GM19238 (cell line): ENCODE measurements around the gene AHSA1.

ENCODE experiments used
- DNase-seq: peaks from one replicate; pipeline ENCODE4 v3.0.0; 2011; ENCODE audit warnings: low spot score; ENCODE audit not compliant: insufficient read length

The AHSA1 gene

DNA sequence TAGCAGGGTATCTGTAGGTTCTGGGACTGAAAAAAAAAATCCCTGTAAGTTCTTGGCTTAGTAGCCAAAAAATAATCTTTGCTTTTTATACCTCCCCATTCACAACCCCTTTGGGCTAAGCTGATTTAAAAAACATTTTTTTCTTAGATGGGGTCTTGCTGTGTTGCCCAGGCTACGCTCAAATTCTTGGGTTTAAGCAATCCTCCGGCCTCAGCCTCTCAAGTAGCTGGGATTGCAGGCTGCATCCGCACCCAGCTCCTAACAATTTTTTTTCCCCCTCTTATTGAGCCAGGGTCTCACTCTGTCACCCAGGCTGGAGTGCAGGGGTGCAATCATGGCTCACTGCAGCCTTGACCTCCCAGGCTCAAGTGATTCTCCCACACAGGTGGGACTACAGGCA is 49.9 kb downstream of the AHSA1 start:
- no peak for DNase-seq

DNA sequence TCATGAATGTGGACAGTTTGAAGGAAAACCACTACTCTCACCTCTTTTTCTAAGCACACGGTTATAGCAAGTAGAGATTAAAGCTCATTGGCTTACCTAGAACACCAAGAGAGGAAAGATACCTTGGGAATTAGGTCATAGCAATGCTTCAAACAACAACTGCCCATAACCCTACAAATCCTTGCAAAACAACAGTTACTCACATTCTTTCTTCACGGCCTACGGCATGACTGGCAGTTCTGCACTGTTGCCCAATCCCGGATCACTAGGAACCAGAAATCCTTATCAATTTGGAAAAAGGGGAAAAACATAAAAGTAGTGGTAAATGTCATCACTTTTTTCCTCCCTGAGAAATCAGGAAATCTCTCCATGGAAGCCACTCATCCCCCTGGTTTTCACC is 50.4 kb downstream of the AHSA1 start:
- DNase-seq: no peak

DNA sequence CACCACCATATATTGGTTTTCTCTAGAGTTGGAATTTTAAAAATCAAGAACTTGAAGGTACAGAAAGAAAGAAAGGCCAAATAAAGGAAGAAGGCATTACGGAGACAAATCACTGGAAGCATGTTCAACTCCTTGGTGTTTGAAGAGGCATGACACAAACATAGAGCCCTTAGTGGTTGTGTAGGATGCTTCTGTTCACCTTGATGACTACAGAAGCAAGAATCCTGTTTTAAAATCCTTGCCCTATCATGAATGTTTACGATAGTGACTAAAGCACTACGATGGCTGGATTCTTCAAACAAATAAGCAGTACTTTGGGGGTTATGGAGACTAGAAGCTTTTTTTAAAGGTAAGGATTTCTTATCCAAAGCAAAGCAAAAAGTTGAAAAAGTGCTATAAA is 51.0 kb downstream of the AHSA1 start:
- DNase-seq: no peak

DNA sequence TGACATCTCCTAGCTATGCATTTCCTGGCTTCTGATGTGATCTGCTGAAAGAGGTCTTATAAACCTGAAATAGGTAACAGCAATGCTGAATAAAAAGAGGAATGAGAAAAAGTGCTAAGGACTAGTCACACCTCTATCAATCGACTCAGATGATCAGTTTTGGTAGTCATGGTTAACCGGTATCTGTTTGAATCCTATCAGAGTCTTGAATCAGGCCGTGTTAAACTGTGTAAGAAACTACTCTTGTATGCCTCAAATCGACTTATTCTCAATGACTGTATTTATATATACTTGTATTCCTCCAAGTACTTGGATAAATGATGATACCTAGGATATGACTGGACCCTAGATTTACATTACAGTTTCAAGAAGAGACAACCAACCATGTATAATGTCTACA is 51.5 kb downstream of the AHSA1 start:
- no peak for DNase-seq

DNA sequence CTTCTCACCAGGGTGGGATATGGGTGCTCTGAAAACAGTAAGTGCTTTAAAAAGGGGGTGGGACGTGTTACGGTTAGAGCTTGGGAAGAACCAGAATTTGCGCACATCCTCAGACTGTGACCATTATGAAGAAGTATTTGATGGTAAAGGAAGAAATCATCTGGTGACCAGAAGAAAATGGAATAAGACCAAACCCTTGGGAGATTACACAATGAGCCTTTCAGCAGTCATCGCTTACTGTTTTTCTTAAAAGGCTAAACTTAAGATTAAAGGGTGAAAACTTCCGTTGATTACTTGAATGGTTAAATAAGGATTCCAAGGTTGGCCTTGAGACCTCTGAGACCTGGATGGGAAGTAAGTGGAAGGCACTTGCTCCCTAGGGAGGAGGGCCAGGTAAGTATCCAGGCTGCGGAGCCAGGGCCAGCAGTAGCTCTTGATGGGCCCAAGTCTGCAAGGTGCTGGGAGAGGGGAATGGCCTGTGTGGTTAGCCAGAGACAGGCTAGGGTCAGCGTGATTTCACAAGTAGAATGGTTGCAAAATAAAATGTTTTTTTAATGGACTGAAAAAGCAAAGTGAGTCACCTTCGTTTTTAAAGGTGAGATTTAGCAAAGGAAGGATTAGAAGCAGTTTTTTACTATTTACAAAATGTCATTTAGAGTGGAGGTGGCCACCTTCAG is 53.7 kb downstream of the AHSA1 start:
- DNase-seq: no peak

DNA sequence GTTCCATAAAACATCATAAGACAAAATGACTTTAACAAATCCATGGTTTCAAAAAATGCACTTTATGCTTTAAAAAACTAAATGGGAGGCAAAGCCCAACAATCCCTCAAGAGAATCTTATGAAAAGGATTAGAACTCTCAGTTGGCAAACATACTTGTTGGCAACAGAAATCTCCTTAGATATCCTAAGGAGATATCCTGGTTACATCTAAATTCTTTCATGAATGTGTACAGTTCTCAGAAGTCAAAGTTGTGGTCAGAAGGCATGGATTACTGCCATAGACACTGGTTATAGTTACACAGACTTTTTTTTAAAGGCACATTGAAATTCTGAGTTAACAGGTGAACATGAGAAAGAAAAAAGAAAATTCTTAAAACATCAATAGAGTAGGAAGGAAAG is 58.2 kb downstream of the AHSA1 start:
- DNase-seq: no peak
